Stomach (tissue), 9 donors: ENCODE results near the gene FNDC8. TPM values are rescaled to one million over a fixed set of nuclear protein-coding genes. Genes with fewer than 3 reads are reported as not detected.
"Not testable (repeated sequence)": the region's sequence is repeated elsewhere in the genome, so short reads cannot be mapped to it uniquely, and the experiment has no call there.

Experiments
- DNase-seq, 2 donors: peaks; one replicate each; pipeline versions ENCODE4 v3.0.0 to v3.0.0-alpha.2; 2013 to 2019
- H3K27ac ChIP-seq, 5 donors: fragments of 200-600 bp in 4 of 5; sonication (generic) in 4 of 5; one replicate each; pipeline ENCODE4 v1.5.1; 2013 to 2019; ENCODE audit warnings: mild to moderate bottlenecking in 1 of 5, moderate library complexity in 1 of 5
- H3K27me3 ChIP-seq, 3 donors: fragments of 200-600 bp; sonication (generic); one replicate each; pipeline ENCODE4 v1.5.1; 2017 to 2019; ENCODE audit warnings: mixed run types in 1 of 3
- H3K36me3 ChIP-seq, 4 donors: fragments of 200-600 bp; sonication (generic); 1 replicate in 3 of 4; 2 replicates in 1 of 4; pipeline ENCODE4 v1.5.1; 2016 to 2019
- H3K4me1 ChIP-seq, 4 donors: fragments of 200-600 bp; sonication (generic); one replicate each; pipeline ENCODE4 v1.5.1; 2016 to 2019
- H3K4me3 ChIP-seq, 4 donors: fragments of 200-600 bp; sonication (generic) in 3 of 4; one replicate each; pipeline ENCODE4 v1.5.1; 2016 to 2019; ENCODE audit warnings: mild to moderate bottlenecking in 1 of 4
- H3K9me3 ChIP-seq, 4 donors: fragments of 200-600 bp; sonication (generic); one replicate each; pipeline ENCODE4 v1.5.1; 2016 to 2019
- EP300 ChIP-seq: sonication (generic); formaldehyde crosslinking; IDR thresholded peaks from one replicate; pipeline ENCODE4 v1.6.1; 2017; ENCODE audit warnings: antibody characterized with exemption
- POLR2A ChIP-seq, 4 donors: fragments of 450-650 bp; IDR thresholded peaks; one replicate each; pipeline ENCODE4 v1.6.1; 2016; ENCODE audit warnings: antibody characterized with exemption in 4 of 4, control low read depth in 2 of 4, mild to moderate bottlenecking in 1 of 4, moderate library complexity in 1 of 4
- POLR2AphosphoS5 ChIP-seq, 3 donors: sonication (generic); formaldehyde crosslinking; IDR thresholded peaks; one replicate each; pipeline ENCODE4 v1.6.1; 2016; ENCODE audit warnings: antibody characterized with exemption in 3 of 3
- WGBS, 5 donors: extraction: QIAGEN DNeasy Blood & Tissue Kit in 3 of 5; methylation state at CpG; one replicate each; pipeline versions ENCODE4 v1.1.5 to v1.1.7; 2013 to 2018; 5-methylcytosine and 5-hydroxymethylcytosine counted together
- intact Hi-C: fragments of 100-400 bp; cut with DNase I; formaldehyde crosslinking; loops from one replicate; pipeline ENCODE4 v1.15.1; 2023; ENCODE audit warnings: low total_unique reads
- polyA plus RNA-seq, 3 donors: library from polyadenylated mRNA; stranded (reverse); fragments of 200-250 nt; gene quantifications; one replicate each; pipeline ENCODE4 v1.2.3, GENCODE V29; 2013
- total RNA-seq, 5 donors: library from RNA; depleted of rRNA; stranded (reverse); fragments of >200 nt; gene quantifications; one replicate each; pipeline versions ENCODE4 v1.1.0 to v1.2.3, GENCODE V29; 2014 to 2016
- TF ChIP-seq, protein P1 (sequence below), 7 experiments: fragments of 450-650 bp in 4 of 7; fragments of 200-600 bp in 3 of 7; sonication (generic) in 3 of 7; IDR thresholded peaks; one replicate each; pipeline ENCODE4 v1.5.1; 2016 to 2019; ENCODE audit warnings: antibody characterized with exemption in 7 of 7, control low read depth in 2 of 7, mild to moderate bottlenecking in 1 of 7
- donor health status: healthy with polysubstance abuse.
- donor health status: Bipolar disorder and iron deficiency.
- donor health status: healthy.

Gene FNDC8
- total and polyA plus RNA-seq, 8 donors, result not detected

DNA sequence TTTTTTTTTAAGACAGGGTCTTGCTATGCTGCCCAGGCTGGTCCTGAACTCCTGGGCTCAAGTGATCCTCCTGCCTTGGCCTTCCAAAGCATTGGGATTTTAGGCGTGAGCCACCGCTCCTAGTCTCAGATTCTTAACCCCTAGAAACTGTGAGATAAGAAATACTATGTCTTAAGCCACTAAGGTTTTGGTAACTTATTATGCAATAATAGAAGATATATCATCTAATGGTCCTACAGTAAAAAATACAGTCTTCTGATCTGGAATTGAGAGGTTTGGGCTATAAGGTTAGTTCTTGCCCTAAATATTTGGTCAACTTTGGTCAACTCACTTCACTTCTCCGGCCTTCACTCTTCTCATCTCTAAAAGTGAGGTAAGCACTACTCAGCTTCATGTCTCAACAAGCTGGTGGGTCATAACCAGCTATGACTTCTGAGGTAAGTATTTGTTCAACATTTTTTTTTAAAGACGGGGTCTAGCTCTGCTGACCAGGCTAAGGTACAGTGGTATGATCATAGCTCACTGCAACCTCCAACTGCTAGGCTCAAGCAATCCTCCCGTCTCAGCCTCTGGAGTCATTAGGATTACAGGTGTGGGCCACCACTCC lies 16.5 kb upstream of the FNDC8 start:
- intact Hi-C loops, result no loop called here
- no peak for DNase-seq
- WGBS, 5 donors, result 94 to 97% (median 96%) methylated on average over 5 of the region's 5 CpGs
- Histone ChIP-seq H3K27ac (no peak overlapping the region), H3K27me3 (no peaks in the 10 kb centered on the region), H3K4me1 (no peaks in the 10 kb centered on the region), H3K36me3 (peaks cover 16 to 73% (median 71%) of the 10 kb centered on the region in 4 donors), H3K9me3 (no peaks in the 10 kb centered on the region), H3K4me3 (no peak overlapping the region)
- TF ChIP-seq, protein P1, sequence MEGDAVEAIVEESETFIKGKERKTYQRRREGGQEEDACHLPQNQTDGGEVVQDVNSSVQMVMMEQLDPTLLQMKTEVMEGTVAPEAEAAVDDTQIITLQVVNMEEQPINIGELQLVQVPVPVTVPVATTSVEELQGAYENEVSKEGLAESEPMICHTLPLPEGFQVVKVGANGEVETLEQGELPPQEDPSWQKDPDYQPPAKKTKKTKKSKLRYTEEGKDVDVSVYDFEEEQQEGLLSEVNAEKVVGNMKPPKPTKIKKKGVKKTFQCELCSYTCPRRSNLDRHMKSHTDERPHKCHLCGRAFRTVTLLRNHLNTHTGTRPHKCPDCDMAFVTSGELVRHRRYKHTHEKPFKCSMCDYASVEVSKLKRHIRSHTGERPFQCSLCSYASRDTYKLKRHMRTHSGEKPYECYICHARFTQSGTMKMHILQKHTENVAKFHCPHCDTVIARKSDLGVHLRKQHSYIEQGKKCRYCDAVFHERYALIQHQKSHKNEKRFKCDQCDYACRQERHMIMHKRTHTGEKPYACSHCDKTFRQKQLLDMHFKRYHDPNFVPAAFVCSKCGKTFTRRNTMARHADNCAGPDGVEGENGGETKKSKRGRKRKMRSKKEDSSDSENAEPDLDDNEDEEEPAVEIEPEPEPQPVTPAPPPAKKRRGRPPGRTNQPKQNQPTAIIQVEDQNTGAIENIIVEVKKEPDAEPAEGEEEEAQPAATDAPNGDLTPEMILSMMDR (IDR thresholded peaks at IDR 0.05), result no peak
- TF ChIP-seq POLR2AphosphoS5 (IDR thresholded peaks at IDR 0.05) (no peak), POLR2A (IDR thresholded peaks at IDR 0.05) (no peak), EP300 (no peak)

DNA sequence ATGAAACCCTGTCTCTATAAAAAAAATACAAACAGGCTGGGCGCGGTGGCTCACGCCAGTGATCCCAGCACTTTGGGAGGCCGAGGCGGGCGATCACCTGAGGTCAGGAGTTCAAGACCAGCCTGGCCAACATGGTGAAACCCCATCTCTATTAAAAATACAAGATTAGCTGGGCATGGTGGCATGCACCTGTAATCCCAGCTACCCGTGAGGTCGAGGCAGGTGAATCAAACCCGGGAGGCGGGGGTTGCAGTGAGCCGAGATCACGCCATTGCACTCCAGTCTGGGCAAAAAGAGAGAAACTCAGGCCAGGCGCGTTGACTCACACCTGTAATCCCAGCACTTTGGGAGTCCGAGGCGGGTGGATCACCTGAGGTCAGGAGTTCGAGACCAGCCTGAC lies 10.6 kb upstream of the FNDC8 start:
- not testable (repeated sequence) for DNase-seq
- peaks cover 0 to 15% (median 14%) of the 10 kb centered on the region in 4 donors for H3K36me3 ChIP-seq
- 96 to 99% (median 97%) methylated on average over 17 of the region's 17 CpGs for WGBS, 5 donors

DNA sequence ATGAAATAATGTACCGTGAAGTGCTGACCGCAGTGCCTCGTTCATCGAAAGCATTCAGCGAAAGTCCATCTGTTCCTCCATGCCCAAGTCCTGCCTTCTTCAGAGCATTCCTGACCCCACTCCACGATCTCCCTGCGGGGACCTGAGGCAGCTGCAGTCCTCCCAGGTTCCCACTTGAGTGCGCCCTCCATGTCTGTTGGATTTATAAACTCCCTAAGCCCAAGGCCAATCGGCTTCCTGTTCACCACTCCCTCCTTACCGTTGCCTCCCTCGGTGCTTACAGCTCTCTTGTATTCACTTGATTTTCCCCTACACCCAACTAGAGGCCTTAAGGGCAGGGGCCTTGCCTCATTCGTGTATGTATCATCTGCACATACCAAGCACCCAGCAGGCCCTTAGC lies 4.6 kb upstream of the FNDC8 start:
- 81 to 87% (median 84%) methylated on average over 12 of the region's 12 CpGs for WGBS, 5 donors
- peaks cover 16 to 29% (median 25%) of the 10 kb centered on the region in 4 donors for H3K4me1 ChIP-seq
- no peak for TF ChIP-seq EP300
- TF ChIP-seq, protein P1 (IDR thresholded peaks at IDR 0.05), result no peak
- no peak for TF ChIP-seq POLR2AphosphoS5 (IDR thresholded peaks at IDR 0.05)
- no peak for TF ChIP-seq POLR2A (IDR thresholded peaks at IDR 0.05)
- no peaks in the 10 kb centered on the region for H3K9me3 ChIP-seq
- intact Hi-C loops, result no loop called here
- H3K27ac ChIP-seq, result no peak overlapping the region
- H3K27me3 ChIP-seq, result no peaks in the 10 kb centered on the region
- no peaks in the 10 kb centered on the region for H3K36me3 ChIP-seq
- no peak overlapping the region for H3K4me3 ChIP-seq
- DNase-seq, result no peak

More for the DNA sequence above, 10.6 kb upstream of the FNDC8 start:
- intact Hi-C loops, H3K27ac ChIP-seq, H3K4me1 ChIP-seq, H3K27me3 ChIP-seq, H3K9me3 ChIP-seq, H3K4me3 ChIP-seq: not testable (repeated sequence)

DNA sequence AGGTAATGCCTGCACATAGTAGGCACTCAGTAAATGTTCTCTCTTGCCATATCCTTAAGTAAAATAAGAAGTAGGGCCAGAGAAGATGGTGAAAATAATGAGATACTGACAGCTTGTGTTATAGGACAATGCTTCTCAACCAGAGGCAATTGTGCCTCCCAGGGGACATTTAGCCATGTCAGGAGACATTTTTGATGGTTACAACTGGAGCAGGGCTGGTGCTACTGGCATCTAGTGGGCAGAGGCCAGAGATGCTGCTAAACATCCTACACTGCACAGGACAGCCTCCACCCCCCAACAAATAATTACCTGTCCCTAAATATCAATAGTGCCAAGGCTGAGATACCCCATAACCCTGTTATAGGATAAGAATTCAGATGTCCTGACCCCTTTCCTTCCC lies 3.4 kb upstream of the FNDC8 start:
- H3K36me3 ChIP-seq, result no peaks in the 10 kb centered on the region
- H3K27ac ChIP-seq, result no peak overlapping the region
- H3K27me3 ChIP-seq, result no peaks in the 10 kb centered on the region
- H3K4me1 ChIP-seq, result peaks cover 16 to 29% (median 25%) of the 10 kb centered on the region in 4 donors
- intact Hi-C loops, result no loop called here
- no peak for DNase-seq
- no peaks in the 10 kb centered on the region for H3K9me3 ChIP-seq
- no peak for TF ChIP-seq EP300
- H3K4me3 ChIP-seq, result no peak overlapping the region

DNA sequence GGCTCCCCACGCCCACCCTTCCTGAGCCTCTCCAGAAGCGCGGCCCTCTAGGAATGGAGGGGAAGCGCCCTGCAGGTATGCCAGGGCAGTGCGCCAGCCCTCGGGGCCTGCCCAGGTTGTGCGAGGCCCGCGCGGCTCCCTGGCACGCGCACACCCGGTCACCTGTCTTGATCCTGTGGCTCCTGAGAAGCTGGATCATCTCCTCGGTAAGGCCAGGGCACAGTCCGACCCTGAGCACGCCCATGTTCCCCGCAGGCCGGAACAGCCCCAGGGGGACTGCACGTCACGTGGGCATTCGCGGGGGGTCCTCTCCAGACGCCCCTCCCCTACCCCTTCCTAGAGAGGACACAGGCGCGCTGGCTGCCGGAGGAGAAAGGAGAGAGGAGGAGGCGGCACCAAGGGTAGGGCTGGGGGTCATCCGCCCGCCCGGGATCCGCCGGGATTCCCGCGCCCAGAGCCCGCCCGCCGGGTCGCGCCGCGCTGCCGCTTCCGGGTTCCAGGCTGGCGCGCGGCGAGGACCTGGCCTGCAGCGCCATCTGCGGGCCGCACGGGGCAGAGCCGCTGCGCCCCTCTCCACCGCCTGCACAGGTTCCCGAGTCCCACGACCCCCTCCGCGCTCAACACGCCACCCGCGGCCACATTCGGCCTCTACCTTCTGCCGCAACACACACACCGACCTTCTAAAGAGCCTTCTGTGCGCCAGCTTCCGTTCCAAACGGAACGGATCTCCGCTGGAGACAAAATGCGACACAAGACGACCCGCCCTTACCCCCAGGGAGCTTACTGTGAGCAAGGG lies 1.8 kb upstream of the FNDC8 start, which contains the start of gene RAD51D:
Gene RAD51D (minus strand): TSS at position 491 of the 796 bp plus-strand sequence. CDS start 247 bp downstream, at position 244.
- Histone ChIP-seq H3K27me3 (no peaks in the 10 kb centered on the region), H3K4me3 (peak within 1 kb of the TSS; percentile 72 to 88 (median 77)), H3K9me3 (no peaks in the 10 kb centered on the region), H3K27ac (peak within 1 kb of the TSS; percentile 20 to 86 (median 77)), H3K4me1 (peaks cover 16 to 29% (median 25%) of the 10 kb centered on the region in 4 donors), H3K36me3 (no peaks in the 10 kb centered on the region)
- 0 to 1% (median 1%) methylated on average over 12 to 72 of the region's 72 CpGs for WGBS, 5 donors
- intact Hi-C loops, result loop anchor here (5.0 to 10.0 kb wide), 2 partner anchors 575 to 697 kb away; no protein-coding TSS in a partner anchor
- TF ChIP-seq EP300 (no peak), POLR2AphosphoS5 (IDR thresholded peaks at IDR 0.05) (peak in 2 of 3 donors; percentile 14 to 42), POLR2A (IDR thresholded peaks at IDR 0.05) (no peak)
- TF ChIP-seq, protein P1 (IDR thresholded peaks at IDR 0.05), result peak in 5 of 7 experiments; percentile 70 to 99 (median 96)
- peak; percentile 81 to 94 for DNase-seq
